Activated naive CD8-positive, alpha-beta T cell treated with anti-CD3 and anti-CD28 coated beads for 36 hours (primary cell): ENCODE measurements around the gene WDFY1. TPM values are rescaled to one million over a fixed set of nuclear protein-coding genes. Genes with fewer than 3 reads are reported as not detected.

Source experiments
- DNase-seq: peaks from one replicate; pipeline ENCODE4 v3.0.0; 2021
- H3K27ac Mint-ChIP-seq: one replicate; pipeline ENCODE4 v1.8.0; 2022; ENCODE audit warnings: mild to moderate bottlenecking, moderate library complexity, mixed read lengths
- H3K27me3 Mint-ChIP-seq: one replicate; pipeline ENCODE4 v1.8.0; 2022; ENCODE audit warnings: mild to moderate bottlenecking, mixed read lengths
- H3K36me3 Mint-ChIP-seq: one replicate; pipeline ENCODE4 v1.8.0; 2021; ENCODE audit warnings: mild to moderate bottlenecking, mixed read lengths
- H3K4me1 Mint-ChIP-seq: one replicate; pipeline ENCODE4 v1.8.0; 2021; ENCODE audit warnings: mixed read lengths
- H3K4me3 Mint-ChIP-seq: one replicate; pipeline ENCODE4 v1.8.0; 2022; ENCODE audit warnings: mild to moderate bottlenecking, moderate library complexity, mixed read lengths
- H3K9me3 Mint-ChIP-seq: one replicate; pipeline ENCODE4 v1.8.0; 2022; ENCODE audit warnings: mixed read lengths
- total RNA-seq, 2 experiments: library from RNA; stranded (reverse); gene quantifications; one replicate each; pipeline ENCODE4 v1.2.3, GENCODE V29; 2021

WDFY1 gene
- total RNA-seq, 2 experiments from 2014 or later, result 24.4 to 26.7 TPM

DNA sequence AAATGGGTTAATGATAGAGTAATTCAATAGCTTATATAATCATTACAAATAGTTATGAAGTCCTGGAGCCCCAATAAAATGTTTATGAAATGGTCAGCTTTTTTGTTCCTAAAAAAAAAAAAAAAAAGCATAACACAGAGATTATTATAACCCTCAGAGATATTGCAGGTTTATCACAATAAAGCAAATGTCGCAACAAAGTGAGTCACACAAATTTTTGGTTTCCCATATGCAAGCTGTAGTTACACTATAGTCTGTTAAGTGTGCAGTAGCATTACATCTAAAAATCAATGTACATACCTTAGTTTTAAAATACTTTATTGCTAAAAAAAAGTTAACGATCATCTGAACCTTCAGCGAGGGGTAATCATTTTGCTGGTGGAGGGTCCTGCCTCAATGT, 20.0 kb downstream of the WDFY1 start:
- no peak for DNase-seq
- Mint-ChIP-seq H3K36me3 (peaks cover 21% of the 10 kb centered on the region), H3K4me1 (peaks cover 30% of the 10 kb centered on the region), H3K27me3 (no peaks in the 10 kb centered on the region), H3K27ac (no peak overlapping the region), H3K9me3 (peaks cover 2% of the 10 kb centered on the region), H3K4me3 (no peak overlapping the region)

GRCh38 chr2:223923976-223924375, 21.2 kb downstream of the WDFY1 start:
- Mint-ChIP-seq H3K36me3 (peaks cover 17% of the 10 kb centered on the region), H3K27ac (no peak overlapping the region), H3K9me3 (peaks cover 2% of the 10 kb centered on the region), H3K4me3 (no peak overlapping the region), H3K27me3 (no peaks in the 10 kb centered on the region), H3K4me1 (peaks cover 20% of the 10 kb centered on the region)
- DNase-seq, result no peak

DNA sequence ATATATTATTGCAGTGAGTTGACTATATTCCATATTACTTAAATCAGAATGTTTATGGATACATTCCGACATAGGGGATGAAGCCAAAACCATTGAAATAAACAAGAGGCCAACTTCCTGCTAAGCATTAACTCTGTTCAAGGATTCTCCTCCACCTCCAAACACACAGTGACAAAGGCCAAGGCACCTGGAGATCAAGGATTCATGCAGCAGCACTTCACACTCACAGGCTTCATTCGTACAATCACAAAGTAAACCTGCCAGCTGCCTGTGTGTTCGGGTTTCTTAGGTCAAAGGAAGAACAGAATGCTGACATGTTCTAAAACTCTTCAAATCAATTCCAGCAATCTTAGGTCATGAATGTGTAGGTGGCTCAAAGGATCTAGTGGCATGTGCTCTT, 22.8 kb downstream of the WDFY1 start:
- DNase-seq, result no peak
- Mint-ChIP-seq H3K36me3 (peaks cover 11% of the 10 kb centered on the region), H3K9me3 (peaks cover 1% of the 10 kb centered on the region), H3K4me1 (peaks cover 18% of the 10 kb centered on the region), H3K4me3 (no peak overlapping the region), H3K27ac (no peak overlapping the region), H3K27me3 (no peaks in the 10 kb centered on the region)

DNA sequence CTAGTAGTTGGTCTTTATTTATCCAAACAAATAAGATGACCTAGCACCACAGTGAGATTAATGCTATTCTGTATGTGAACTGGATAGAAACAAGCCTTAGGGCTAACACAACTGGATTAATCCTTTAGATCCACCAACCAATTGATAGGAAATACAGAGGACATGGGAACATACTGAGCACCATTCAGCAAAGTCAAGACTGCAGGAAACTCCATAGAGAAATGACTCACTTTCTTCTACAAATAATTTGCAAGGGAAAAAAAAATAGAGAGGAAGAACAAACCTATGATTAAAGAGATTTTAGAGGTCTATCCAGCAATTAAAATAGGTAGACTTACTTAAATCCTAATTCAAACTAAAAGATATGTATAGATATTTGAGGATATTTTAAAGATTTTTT, 23.9 kb downstream of the WDFY1 start:
- no peaks in the 10 kb centered on the region for H3K27me3 Mint-ChIP-seq

DNA sequence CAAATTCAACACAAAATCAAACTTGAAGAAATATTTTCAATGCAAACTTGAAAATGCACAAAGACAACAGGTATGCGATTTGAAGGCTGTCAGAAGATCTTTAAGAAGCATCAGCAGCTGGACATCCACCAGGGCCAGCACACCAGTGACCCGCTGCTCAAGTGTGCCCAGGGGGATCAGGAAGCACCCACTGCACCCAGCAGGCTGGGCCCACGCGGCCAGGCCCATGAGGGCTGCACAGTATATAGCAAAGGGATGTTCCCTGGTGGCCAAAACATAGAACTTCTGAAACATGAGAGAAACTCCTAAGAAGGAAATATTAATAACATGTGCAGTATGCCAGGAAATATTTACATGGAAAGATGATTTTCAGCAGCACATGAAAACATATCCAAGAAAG, 25.0 kb downstream of the WDFY1 start:
- DNase-seq, result no peak
- Mint-ChIP-seq H3K36me3 (peaks cover 15% of the 10 kb centered on the region), H3K4me3 (no peak overlapping the region), H3K4me1 (peaks cover 21% of the 10 kb centered on the region), H3K9me3 (no peaks in the 10 kb centered on the region), H3K27me3 (no peaks in the 10 kb centered on the region), H3K27ac (no peak overlapping the region)

More for the DNA sequence above, 23.9 kb downstream of the WDFY1 start:
- Mint-ChIP-seq H3K27ac (no peak overlapping the region), H3K4me3 (no peak overlapping the region), H3K36me3 (peaks cover 12% of the 10 kb centered on the region), H3K9me3 (no peaks in the 10 kb centered on the region), H3K4me1 (peaks cover 18% of the 10 kb centered on the region)
- DNase-seq, result no peak

DNA sequence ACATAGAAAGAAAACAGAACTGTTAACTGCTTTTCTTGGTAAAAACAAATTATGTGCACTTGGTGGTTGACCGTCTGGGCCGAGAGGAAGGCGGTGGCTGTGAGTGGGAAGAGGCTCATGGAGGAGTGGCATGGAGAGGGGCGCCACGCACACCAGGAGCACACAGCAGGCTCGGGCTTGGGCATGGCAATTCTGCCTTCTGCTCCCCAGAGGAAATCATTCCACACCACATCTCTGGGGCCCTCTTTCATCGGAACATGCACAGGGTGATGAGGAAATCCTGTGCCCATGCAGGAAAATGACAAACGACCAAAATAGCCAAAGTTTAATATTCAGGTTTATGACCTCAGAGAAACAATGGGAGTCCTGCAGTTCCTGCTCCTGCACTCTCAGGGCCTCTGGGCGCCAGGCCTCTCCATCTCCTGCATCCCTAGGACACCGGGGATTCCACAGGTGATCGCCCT, 26.4 kb downstream of the WDFY1 start:
- Mint-ChIP-seq H3K4me1 (peaks cover 20% of the 10 kb centered on the region), H3K27ac (no peak overlapping the region), H3K27me3 (no peaks in the 10 kb centered on the region), H3K4me3 (no peak overlapping the region), H3K36me3 (peaks cover 16% of the 10 kb centered on the region), H3K9me3 (no peaks in the 10 kb centered on the region)
- no peak for DNase-seq

DNA sequence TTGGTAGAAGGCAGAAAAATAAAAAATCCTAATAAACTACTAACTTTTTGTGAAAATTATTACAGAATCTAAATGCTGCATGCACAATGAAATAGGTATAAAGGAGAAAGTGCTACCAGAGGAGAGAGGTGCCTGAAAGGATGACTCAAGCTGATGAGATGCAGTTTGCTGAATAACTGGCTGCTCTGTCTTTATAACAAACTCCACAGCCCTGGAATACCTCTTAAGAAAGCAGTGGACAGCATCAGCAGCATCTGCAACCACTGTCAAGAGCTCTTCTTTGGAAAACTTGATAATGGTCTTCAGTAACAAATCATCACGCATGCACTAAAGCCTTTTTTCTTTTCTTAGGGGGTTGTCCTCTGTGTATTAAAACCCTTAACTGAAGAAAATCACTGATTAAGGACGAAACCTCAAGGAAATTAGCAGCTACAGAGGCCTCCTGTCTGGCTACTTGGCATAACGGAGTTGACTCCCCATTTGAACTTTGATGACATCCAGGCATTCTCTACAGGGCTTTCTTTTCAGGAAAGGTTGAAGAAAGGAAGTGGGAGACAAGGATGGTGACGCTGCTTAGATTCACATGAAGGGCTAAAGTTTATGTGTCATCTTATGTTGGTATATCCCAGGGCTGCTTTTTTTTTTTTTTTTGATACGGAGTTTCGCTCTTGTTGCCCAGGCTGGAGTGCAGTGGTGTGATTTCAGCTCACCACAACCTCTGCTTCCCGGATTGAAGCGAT, 28.8 kb downstream of the WDFY1 start:
- Mint-ChIP-seq H3K27me3 (no peaks in the 10 kb centered on the region), H3K27ac (no peak overlapping the region), H3K9me3 (no peaks in the 10 kb centered on the region), H3K4me3 (no peak overlapping the region), H3K4me1 (peaks cover 11% of the 10 kb centered on the region), H3K36me3 (peaks cover 9% of the 10 kb centered on the region)
- DNase-seq, result no peak

- H3K4me1 Mint-ChIP-seq, result peaks cover 4% of the 10 kb centered on the region
- H3K36me3 Mint-ChIP-seq, result peaks cover 9% of the 10 kb centered on the region
- no peaks in the 10 kb centered on the region for H3K27me3 Mint-ChIP-seq
- H3K4me3 Mint-ChIP-seq, result no peak overlapping the region
- no peak for DNase-seq
- H3K27ac Mint-ChIP-seq, result no peak overlapping the region
- H3K9me3 Mint-ChIP-seq, result no peaks in the 10 kb centered on the region
Observed at GRCh38 chr2:223915071-223915470, 30.1 kb downstream of the WDFY1 start.

- no peak for DNase-seq
- peaks cover 10% of the 10 kb centered on the region for H3K36me3 Mint-ChIP-seq
- no peaks in the 10 kb centered on the region for H3K27me3 Mint-ChIP-seq
- H3K9me3 Mint-ChIP-seq, result no peaks in the 10 kb centered on the region
- no peak overlapping the region for H3K27ac Mint-ChIP-seq
- no peak overlapping the region for H3K4me3 Mint-ChIP-seq
- peaks cover 4% of the 10 kb centered on the region for H3K4me1 Mint-ChIP-seq
Observed at GRCh38 chr2:223914324-223914723, 30.8 kb downstream of the WDFY1 start.

GRCh38 chr2:223909001-223909741, 36.0 kb downstream of the WDFY1 start:
- Mint-ChIP-seq H3K4me1 (no peaks in the 10 kb centered on the region), H3K27me3 (no peaks in the 10 kb centered on the region), H3K36me3 (peaks cover 7% of the 10 kb centered on the region), H3K9me3 (no peaks in the 10 kb centered on the region), H3K4me3 (no peak overlapping the region), H3K27ac (no peak overlapping the region)
- DNase-seq, result no peak

GRCh38 chr2:223908304-223908998, 36.7 kb downstream of the WDFY1 start:
- Mint-ChIP-seq H3K4me1 (no peaks in the 10 kb centered on the region), H3K27me3 (no peaks in the 10 kb centered on the region), H3K36me3 (peaks cover 7% of the 10 kb centered on the region), H3K27ac (no peak overlapping the region), H3K4me3 (no peak overlapping the region), H3K9me3 (no peaks in the 10 kb centered on the region)
- no peak for DNase-seq

GRCh38 chr2:223905996-223906395, 39.1 kb downstream of the WDFY1 start:
- Mint-ChIP-seq H3K27ac (no peak overlapping the region), H3K36me3 (peaks cover 10% of the 10 kb centered on the region), H3K27me3 (no peaks in the 10 kb centered on the region), H3K4me1 (no peaks in the 10 kb centered on the region), H3K9me3 (no peaks in the 10 kb centered on the region), H3K4me3 (no peak overlapping the region)
- no peak for DNase-seq

- no peaks in the 10 kb centered on the region for H3K9me3 Mint-ChIP-seq
- peaks cover 7% of the 10 kb centered on the region for H3K4me1 Mint-ChIP-seq
- no peak overlapping the region for H3K4me3 Mint-ChIP-seq
- H3K36me3 Mint-ChIP-seq, result peaks cover 26% of the 10 kb centered on the region
- DNase-seq, result no peak
- no peak overlapping the region for H3K27ac Mint-ChIP-seq
- H3K27me3 Mint-ChIP-seq, result no peaks in the 10 kb centered on the region
Observed at GRCh38 chr2:223901854-223902253, 43.3 kb downstream of the WDFY1 start.

GRCh38 chr2:223901311-223901710, 43.8 kb downstream of the WDFY1 start:
- no peak overlapping the region for H3K27ac Mint-ChIP-seq
- H3K4me3 Mint-ChIP-seq, result no peak overlapping the region
- peaks cover 26% of the 10 kb centered on the region for H3K36me3 Mint-ChIP-seq
- no peaks in the 10 kb centered on the region for H3K9me3 Mint-ChIP-seq
- no peaks in the 10 kb centered on the region for H3K27me3 Mint-ChIP-seq
- DNase-seq, result no peak
- peaks cover 11% of the 10 kb centered on the region for H3K4me1 Mint-ChIP-seq

- no peaks in the 10 kb centered on the region for H3K27me3 Mint-ChIP-seq
- peaks cover 26% of the 10 kb centered on the region for H3K36me3 Mint-ChIP-seq
- no peak overlapping the region for H3K4me3 Mint-ChIP-seq
- no peak overlapping the region for H3K27ac Mint-ChIP-seq
- H3K4me1 Mint-ChIP-seq, result peaks cover 11% of the 10 kb centered on the region
- DNase-seq, result no peak
- no peaks in the 10 kb centered on the region for H3K9me3 Mint-ChIP-seq
Observed at GRCh38 chr2:223900531-223900930, 44.6 kb downstream of the WDFY1 start.
